Skin of body (tissue), 2 donors: ENCODE results near the gene CACNA2D2. TPM values are rescaled to one million over a fixed set of nuclear protein-coding genes. Genes with fewer than 3 reads are reported as not detected.

Experiments used
- DNase-seq: peaks from one replicate; lab custom pipeline; 2025; lab: John Stamatoyannopoulos, UW
- total RNA-seq: library from RNA; depleted of rRNA; stranded (reverse); fragments of >200 nt; gene quantifications from one replicate; pipeline ENCODE4 v1.2.3, GENCODE V29; 2014

CACNA2D2 gene
- total RNA-seq, 1 donor from 2014 or later = 1.4 TPM

DNA sequence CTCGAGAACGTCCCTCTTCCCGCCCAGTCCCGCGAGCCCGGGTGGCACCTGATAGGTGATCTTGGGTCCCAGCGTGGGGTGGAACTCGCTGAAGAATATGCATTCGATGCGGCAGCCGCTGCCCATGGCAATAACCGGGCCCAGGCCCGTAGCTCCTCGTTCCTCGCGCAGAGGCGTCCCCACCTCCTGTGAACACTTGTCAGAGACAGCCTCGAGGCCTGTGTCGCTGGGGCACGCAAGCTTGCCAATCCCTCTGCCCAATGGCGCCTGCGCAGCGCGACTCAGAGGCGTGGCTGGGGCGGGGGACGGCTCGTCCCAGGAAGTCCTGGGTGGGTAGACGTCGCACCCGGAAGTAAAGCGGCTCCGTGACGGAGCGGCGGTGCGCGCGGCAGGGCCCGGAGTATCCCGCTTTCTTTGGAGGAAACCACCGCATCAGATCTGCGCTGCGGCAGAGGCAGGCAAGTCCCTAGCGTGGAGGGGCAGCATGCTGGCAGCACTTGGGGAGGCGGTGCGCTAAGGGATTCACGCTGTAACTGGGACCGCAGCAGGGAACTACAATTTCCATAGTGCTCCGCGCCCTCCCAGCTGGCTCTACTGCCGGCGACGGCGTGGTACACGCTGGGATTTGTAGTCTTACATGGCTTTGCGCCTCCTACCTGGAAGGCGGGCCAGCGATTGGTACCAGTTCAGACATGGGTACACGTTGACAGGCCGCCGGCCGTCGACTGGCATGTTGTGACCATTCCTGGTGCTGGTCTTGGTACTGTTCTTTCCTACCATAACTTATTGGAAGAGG, 152.7 kb downstream of the CACNA2D2 start, which contains the start of the genes CYB561D2 and NPRL2:
Gene CYB561D2, plus strand, starts transcription at position 336 of the 796 bp plus-strand sequence. CDS start 572 bp downstream, outside the sequence.
Gene NPRL2, minus strand, starts transcription at position 249 of the 796 bp plus-strand sequence. Its CDS starts 123 bp downstream, at position 126.
- peak; percentile 91 for DNase-seq

DNA sequence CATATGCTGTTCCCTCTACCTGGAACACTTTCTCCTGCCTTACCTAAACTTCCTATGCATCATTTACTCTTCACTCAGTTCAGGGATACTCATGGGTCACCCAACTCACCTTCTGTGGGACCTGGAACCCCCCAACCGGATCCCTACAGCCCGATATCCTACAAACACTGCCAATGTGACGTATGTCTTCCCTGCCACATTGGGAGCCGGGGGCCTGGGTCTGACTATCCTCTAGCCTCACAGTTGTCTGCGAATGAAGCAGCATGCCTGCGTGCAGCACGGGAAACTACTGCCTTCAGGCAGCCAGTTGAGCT, 153.3 kb downstream of the CACNA2D2 start:
- no peak for DNase-seq

GRCh38 chr3:50347187-50347813, 156.1 kb downstream of the CACNA2D2 start:
- DNase-seq = peak; percentile 51

GRCh38 chr3:50345586-50346234, 157.7 kb downstream of the CACNA2D2 start, which contains the start of gene ZMYND10:
TSS of gene ZMYND10 (minus strand) at chr3:50345732. CDS start at chr3:50345579, 153 bp downstream.
- no peak for DNase-seq

DNA sequence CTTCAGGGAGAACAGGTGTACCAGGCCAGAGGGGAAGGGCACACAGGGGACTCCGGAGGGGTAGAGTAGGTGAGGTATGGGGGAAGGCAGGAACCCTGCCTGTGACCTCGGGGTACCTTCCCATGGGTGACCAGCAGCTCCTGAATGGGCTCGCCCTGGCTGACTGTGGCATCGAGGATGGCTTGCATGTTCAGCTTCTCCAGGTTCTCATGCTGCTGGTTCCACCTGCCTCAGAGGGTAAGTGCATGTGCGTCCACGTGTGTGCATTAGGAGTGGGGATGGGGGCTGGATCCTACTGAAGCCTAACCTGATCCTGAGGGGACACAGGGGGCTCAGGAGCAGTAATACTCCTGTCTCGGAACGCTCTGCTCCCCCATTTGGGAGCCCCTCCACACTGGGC, 158.4 kb downstream of the CACNA2D2 start:
- DNase-seq = no peak

DNA sequence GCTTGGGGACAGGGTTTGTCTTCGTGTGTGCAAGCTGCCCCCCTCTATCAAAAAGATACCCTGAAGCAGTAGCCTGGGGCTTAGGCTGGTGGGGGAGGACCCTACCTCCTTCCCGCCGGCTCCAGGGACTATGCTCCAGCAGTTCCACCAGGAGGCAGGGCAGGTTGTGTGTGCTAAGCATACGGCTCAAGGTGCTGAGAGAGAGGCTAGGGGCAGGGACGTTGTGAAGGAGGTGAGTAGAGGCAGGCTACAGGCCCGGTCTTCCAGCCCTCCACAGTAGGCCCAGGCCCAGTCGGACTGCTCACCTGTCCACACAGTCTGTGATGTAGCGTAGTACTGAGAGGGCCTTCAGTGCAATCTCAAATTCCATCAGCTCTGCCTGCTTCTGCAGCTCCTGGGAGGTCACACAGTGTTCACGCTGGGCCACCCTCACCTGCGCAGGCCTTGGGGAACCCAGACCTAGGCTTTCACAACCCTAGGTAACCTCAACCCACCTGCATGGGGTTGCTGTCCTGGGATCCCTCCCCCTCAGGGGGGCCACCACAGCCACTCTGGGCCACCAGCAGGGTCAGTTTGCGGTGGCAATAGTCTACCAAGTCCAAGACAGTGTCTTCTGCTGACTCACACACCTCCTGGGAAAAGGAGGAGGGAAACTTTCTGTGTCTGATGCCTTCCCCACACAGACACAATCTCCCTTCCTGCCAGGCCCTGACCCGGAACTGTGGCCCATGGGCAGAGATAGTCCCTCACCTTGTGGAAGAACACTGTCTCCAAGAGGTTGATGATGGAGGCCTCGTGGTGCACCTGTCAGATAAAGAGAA, 160.4 kb downstream of the CACNA2D2 start:
- no peak for DNase-seq

DNA sequence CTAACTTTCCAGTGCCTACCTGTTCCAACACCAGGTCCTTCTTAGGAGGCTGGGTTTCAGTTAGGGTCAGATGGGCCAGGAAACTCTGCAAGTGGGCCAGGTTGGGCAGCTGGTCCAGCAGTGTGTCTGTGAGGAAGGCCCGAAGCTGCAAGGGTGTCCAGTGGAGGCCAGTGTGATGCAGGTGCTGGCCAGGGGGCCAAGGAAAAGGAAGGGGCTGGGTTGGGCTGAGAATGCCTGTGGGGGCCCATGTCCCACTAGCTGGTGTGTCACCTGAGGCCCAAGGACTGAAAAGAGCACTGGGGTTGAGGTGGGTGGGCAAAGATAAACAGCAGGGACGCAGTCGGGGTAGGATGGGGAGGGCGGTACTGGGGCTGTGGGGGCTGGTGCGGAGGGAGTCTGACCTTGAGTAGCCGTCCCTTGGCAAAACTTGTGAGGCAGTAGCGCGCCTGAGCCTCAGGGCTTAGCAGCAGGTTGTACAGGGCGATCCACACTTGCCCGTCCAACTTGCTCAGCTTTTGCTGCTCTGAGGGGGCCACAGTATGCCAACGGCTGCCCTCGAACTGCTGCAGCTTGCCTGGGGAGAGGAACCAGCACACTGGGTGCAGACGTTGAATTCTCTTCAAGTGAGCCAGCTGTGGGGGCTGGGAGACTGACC, 161.3 kb downstream of the CACNA2D2 start:
- DNase-seq = no peak

DNA sequence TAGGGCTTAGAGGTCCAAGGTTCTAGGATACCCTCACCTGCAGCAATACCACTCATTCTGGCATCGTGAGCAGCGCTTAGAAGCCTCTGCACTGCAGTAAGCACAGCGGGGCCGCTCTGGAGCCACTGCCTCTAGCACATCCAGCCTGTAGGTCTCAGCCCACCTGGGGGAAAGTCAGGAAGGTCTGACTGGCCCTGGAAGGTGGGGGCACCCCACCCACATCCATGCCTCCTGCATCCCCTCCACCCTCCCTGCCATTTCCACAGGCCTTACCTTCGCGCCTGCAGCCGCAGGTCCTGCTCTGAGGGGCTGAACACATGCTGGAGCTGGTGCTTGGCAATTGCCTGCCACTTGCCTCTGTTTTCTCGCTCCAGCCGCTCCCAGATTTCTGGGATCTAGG, 161.9 kb downstream of the CACNA2D2 start:
- no peak for DNase-seq

- peak; percentile 77 for DNase-seq
Measured at GRCh38 chr3:50340448-50341329, 162.7 kb downstream of the CACNA2D2 start, which contains the start of gene RASSF1. TSS of gene RASSF1 (minus strand) at chr3:50340836. CDS start at chr3:50340805, 31 bp downstream.

DNA sequence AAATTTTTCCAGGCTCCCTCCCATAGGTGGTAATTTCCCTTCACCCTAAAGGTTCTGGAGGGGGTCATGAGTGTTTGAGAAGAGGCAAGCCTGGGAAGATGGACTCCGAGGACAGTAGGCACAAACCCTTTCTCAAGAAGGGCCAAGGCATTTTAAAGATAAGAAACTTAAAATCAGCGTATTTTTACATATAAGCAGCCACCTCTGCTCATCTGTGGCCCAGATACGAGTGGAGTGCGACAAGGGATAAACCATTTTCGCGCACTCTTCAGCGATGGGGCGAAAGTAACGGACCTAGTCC, 163.3 kb downstream of the CACNA2D2 start:
- DNase-seq = no peak

GRCh38 chr3:50339485-50340146, 163.8 kb downstream of the CACNA2D2 start:
- DNase-seq = no peak

DNA sequence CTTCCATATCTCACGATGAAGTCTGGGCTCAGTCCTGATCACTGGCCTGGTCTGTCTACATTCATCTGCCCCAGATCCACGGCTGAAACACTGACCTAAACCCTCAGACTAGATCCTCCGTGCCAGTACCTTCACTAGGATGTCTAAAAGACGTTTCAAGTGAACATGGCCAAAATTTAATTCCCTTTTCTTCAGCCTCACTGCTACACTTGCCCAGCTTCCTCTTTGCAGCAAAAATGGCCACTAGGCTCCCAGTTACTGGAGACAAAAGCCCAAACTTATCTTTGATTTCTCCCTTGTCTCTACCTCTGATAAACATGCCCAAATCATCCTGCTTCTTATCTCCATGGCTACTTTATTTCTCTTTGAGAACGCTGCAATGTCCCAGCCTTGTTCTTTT, 164.5 kb downstream of the CACNA2D2 start:
- no peak for DNase-seq

GRCh38 chr3:50337175-50337861, 166.1 kb downstream of the CACNA2D2 start:
- DNase-seq = peak; percentile 97

GRCh38 chr3:50336452-50337174, 166.8 kb downstream of the CACNA2D2 start:
- DNase-seq = peak; percentile 56

GRCh38 chr3:50334339-50335075, 168.9 kb downstream of the CACNA2D2 start:
- DNase-seq = no peak

- DNase-seq = peak; percentile 24
Measured at GRCh38 chr3:50333744-50334328, 169.6 kb downstream of the CACNA2D2 start.

DNA sequence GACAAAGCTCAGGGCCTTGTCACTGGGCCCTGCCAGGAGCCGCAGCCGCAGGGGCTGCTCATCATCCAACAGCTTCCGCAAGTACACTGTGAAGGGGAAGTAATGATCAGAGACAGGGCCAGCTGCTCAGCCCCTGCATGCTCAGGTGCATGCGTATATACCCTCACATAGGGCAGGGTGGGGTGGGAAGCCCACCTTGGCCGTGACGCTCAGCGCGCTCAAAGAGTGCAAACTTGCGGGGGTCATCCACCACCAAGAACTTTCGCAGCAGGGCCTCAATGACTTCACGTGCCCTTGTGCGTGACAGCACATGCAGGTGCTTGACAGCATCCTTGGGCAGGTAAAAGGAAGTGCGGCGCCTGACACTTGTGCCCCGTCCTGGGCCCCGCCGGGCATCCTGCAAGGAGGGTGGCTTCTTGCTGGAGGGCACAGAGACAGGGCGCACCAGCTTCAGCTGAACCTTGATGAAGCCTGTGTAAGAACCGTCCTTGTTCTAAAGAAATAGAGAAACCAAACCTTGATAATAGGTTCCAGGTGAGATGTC, 172.0 kb downstream of the CACNA2D2 start:
- DNase-seq = no peak
